IMR-90 (cell line): ENCODE data around the gene TBC1D9B. TPM values are rescaled to one million over a fixed set of nuclear protein-coding genes. Genes with fewer than 3 reads are reported as not detected.

ENCODE experiments used
- ATAC-seq: fragments of 200-7000 bp; cut with Tn5 transposase; 2 replicates; pipeline ENCODE4 v1.9.1; 2020; ENCODE audit warnings: low read depth, mild to moderate bottlenecking, moderate library complexity
- BruUV-seq: library from RNA; stranded (reverse); fragments of 400-500 nt; replicated peaks from 2 replicates; lab custom pipeline; 2021; lab: Mats Ljungman, UMichigan
- CTCF ChIA-PET: fragments of 300-600 bp; formaldehyde crosslinking; extraction: SDS; loops from one replicate; lab custom pipeline; 2021; ENCODE audit warnings: antibody characterized with exemption; lab: Yijun Ruan, JAX
- POLR2A ChIA-PET: fragments of 300-600 bp; sonication (Branson Sonifier 250); formaldehyde crosslinking; loops from one replicate; lab custom pipeline; 2022; ENCODE audit warnings: antibody characterized with exemption; ENCODE audit not compliant: unreplicated experiment; lab: Charles Lee
- DNase-seq: peaks from one replicate; pipeline ENCODE4 v3.0.0; 2013
- H2AFZ ChIP-seq: replicated peaks from 2 replicates; pipeline ENCODE3; 2013; ENCODE audit warnings: low read length, mild to moderate bottlenecking; ENCODE audit not compliant: poor library complexity
- H2AK5ac ChIP-seq: 2 replicates; pipeline ENCODE4 v1.6.1; 2013; ENCODE audit warnings: low read depth, low read length, inconsistent platforms
- H2AK9ac ChIP-seq: replicated peaks from 2 replicates; pipeline ENCODE3; 2013; ENCODE audit warnings: mild to moderate bottlenecking, low read depth, low read length, moderate library complexity; ENCODE audit not compliant: poor library complexity
- H2BK120ac ChIP-seq: 2 replicates; pipeline ENCODE4 v1.6.1; 2013; ENCODE audit warnings: low read depth, low read length, inconsistent platforms
- H2BK15ac ChIP-seq: 3 replicates; pipeline ENCODE4 v1.6.1; 2013; ENCODE audit warnings: low read depth, low read length, inconsistent platforms
- H2BK20ac ChIP-seq: 2 replicates; pipeline ENCODE4 v1.6.1; 2013; ENCODE audit warnings: low read depth, mild to moderate bottlenecking, inconsistent platforms, low read length, moderate library complexity
- H2BK5ac ChIP-seq: 2 replicates; pipeline ENCODE4 v1.6.1; 2013; ENCODE audit warnings: mild to moderate bottlenecking, low read depth, low read length, inconsistent platforms; ENCODE audit not compliant: poor library complexity, severe bottlenecking
- H3K14ac ChIP-seq: replicated peaks from 2 replicates; pipeline ENCODE4 v1.6.1; 2013; ENCODE audit warnings: low read depth, low read length, inconsistent platforms
- H3K18ac ChIP-seq: 2 replicates; pipeline ENCODE4 v1.6.1; 2013; ENCODE audit warnings: low read depth, low read length, control low read depth
- H3K23ac ChIP-seq: 2 replicates; pipeline ENCODE4 v1.6.1; 2013; ENCODE audit warnings: low read depth, low read length, inconsistent platforms
- H3K27ac ChIP-seq: 2 replicates; pipeline ENCODE4 v1.5.1; 2013; ENCODE audit warnings: mild to moderate bottlenecking, control low read depth, low read length; ENCODE audit not compliant: insufficient read depth
- H3K27me3 ChIP-seq: 2 replicates; pipeline ENCODE4 v1.6.1; 2013; ENCODE audit warnings: low read length; ENCODE audit not compliant: control insufficient read depth, insufficient read depth
- H3K36me3 ChIP-seq: 2 replicates; pipeline ENCODE4 v1.6.1; 2013; ENCODE audit warnings: low read length, mixed read lengths; ENCODE audit not compliant: control insufficient read depth, insufficient read depth
- H3K4ac ChIP-seq: 2 replicates; pipeline ENCODE4 v1.6.1; 2013; ENCODE audit warnings: low read depth, low read length, inconsistent platforms
- H3K4me1 ChIP-seq: 2 replicates; pipeline ENCODE4 v1.6.1; 2013; ENCODE audit warnings: low read length, mixed read lengths; ENCODE audit not compliant: control insufficient read depth, insufficient read depth
- H3K4me2 ChIP-seq: 2 replicates; pipeline ENCODE4 v1.6.1; 2013; ENCODE audit warnings: low read depth, mild to moderate bottlenecking, control low read depth, low read length, moderate library complexity
- H3K4me3 ChIP-seq: 2 replicates; pipeline ENCODE4 v1.5.1; 2013; ENCODE audit warnings: low read depth, mild to moderate bottlenecking, control low read depth, low read length, moderate library complexity; ENCODE audit not compliant: insufficient read depth
- H3K56ac ChIP-seq: 2 replicates; pipeline ENCODE4 v1.6.1; 2013; ENCODE audit warnings: low read length, inconsistent platforms; ENCODE audit not compliant: insufficient read depth; ENCODE audit errors: extremely low read depth
- H3K79me1 ChIP-seq, 2 experiments: 2 replicates each; pipeline ENCODE4 v1.6.1; 2013; ENCODE audit warnings: low read length in 2 of 2, inconsistent platforms in 1 of 2, low read depth in 1 of 2
- H3K9ac ChIP-seq: 2 replicates; pipeline ENCODE4 v1.6.1; 2013; ENCODE audit warnings: low read depth, low read length, control low read depth
- H3K9me1 ChIP-seq: 2 replicates; pipeline ENCODE4 v1.6.1; 2013; ENCODE audit warnings: low read length, inconsistent platforms; ENCODE audit not compliant: insufficient read depth
- H3K9me3 ChIP-seq: 2 replicates; pipeline ENCODE4 v1.6.1; 2013; ENCODE audit warnings: low read length; ENCODE audit not compliant: control insufficient read depth, insufficient read depth
- H4K20me1 ChIP-seq: 2 replicates; pipeline ENCODE4 v1.6.1; 2013; ENCODE audit warnings: low read length, inconsistent platforms; ENCODE audit not compliant: insufficient read depth
- H4K5ac ChIP-seq: 2 replicates; pipeline ENCODE4 v1.6.1; 2013; ENCODE audit warnings: mild to moderate bottlenecking, low read depth, low read length, control low read depth
- H4K8ac ChIP-seq, 2 experiments: 2 replicates each; pipeline ENCODE4 v1.6.1; 2013; ENCODE audit warnings: low read depth in 2 of 2, low read length in 2 of 2, control low read depth in 1 of 2, inconsistent platforms in 1 of 2
- H4K91ac ChIP-seq: 2 replicates; pipeline ENCODE4 v1.6.1; 2013; ENCODE audit warnings: low read depth, low read length, inconsistent platforms; ENCODE audit not compliant: insufficient read depth
- BHLHE40 ChIP-seq: fragments of 150-350 bp; IDR thresholded peaks from 2 replicates; pipeline ENCODE4 v1.6.1; 2016; ENCODE audit warnings: mild to moderate bottlenecking, low read depth, low read length
- CEBPB ChIP-seq: IDR thresholded peaks from 2 replicates; pipeline ENCODE4 v1.6.1; 2012; ENCODE audit warnings: low read depth, low read length, improper control_type of control experiment
- CTCF ChIP-seq: conservative IDR thresholded peaks from 2 replicates; pipeline ENCODE4 v1.5.1; 2012; ENCODE audit warnings: mild to moderate bottlenecking, low read depth, low read length, improper control_type of control experiment
- MAZ ChIP-seq: IDR thresholded peaks from 2 replicates; pipeline ENCODE4 v1.6.1; 2012; ENCODE audit warnings: low read depth, mild to moderate bottlenecking, low read length, improper control_type of control experiment, moderate library complexity, borderline replicate concordance
- NFE2L2 ChIP-seq: fragments of 150-350 bp; IDR thresholded peaks from 2 replicates; pipeline ENCODE4 v1.6.1; 2016; ENCODE audit warnings: low read depth, mild to moderate bottlenecking, low read length
- RAD21 ChIP-seq: IDR thresholded peaks from 2 replicates; pipeline ENCODE4 v1.6.1; 2012; ENCODE audit warnings: low read length, improper control_type of control experiment
- USF2 ChIP-seq: fragments of 150-350 bp; IDR thresholded peaks from 2 replicates; pipeline ENCODE4 v1.6.1; 2017; ENCODE audit warnings: mild to moderate bottlenecking, antibody characterized with exemption, low read length, low read depth
- WGBS, 2 experiments: methylation state at CpG; one replicate each; pipeline versions ENCODE4 v1.1.5 to v1.1.7; 2013; ENCODE audit warnings: missing lambda C conversion rate in 2 of 2; ENCODE audit not compliant: insufficient read length in 1 of 2; ENCODE audit errors: extremely low coverage in 2 of 2; 5-methylcytosine and 5-hydroxymethylcytosine counted together
- dilution Hi-C: fragments of 300-500 bp; cut with HindIII; formaldehyde crosslinking; loops from one replicate; pipeline ENCODE4 v1.14.3; 2018; ENCODE audit warnings: low sequenced_read_pairs; ENCODE audit not compliant: unreplicated experiment
- in situ Hi-C: fragments of 300-500 bp; cut with MboI; formaldehyde crosslinking; loops from 3 replicates; pipeline ENCODE4 v1.14.3; 2019; ENCODE audit warnings: low sequenced_read_pairs, inconsistent platforms, mixed read lengths
- intact Hi-C: fragments of 100-400 bp; cut with micrococcal nuclease; formaldehyde crosslinking; loops from 2 replicates; pipeline ENCODE4 v1.10.0; 2022
- polyA plus RNA-seq, 3 experiments: library from polyadenylated mRNA; depleted of rRNA; stranded (reverse); fragments of >200 nt; gene quantifications; 2 replicates each; pipeline ENCODE4 v1.2.3, GENCODE V29; 2012; ENCODE audit warnings: low replicate concordance in 1 of 3
- total RNA-seq: library from RNA; depleted of rRNA; stranded (reverse); fragments of >200 nt; gene quantifications from 2 replicates; pipeline ENCODE4 v1.2.3, GENCODE V29; 2012

TBC1D9B gene
- total and polyA plus RNA-seq, 2 of the 4 experiments (the other 2 are of a cell fraction): 58.6 to 78.1 TPM

GRCh38 chr5:179817890-179818745 lies 89.6 kb downstream of the TBC1D9B start (continued):
- no peak for TF ChIP-seq USF2

GRCh38 chr5:179817470-179817840 lies 90.2 kb downstream of the TBC1D9B start:
- H2BK120ac ChIP-seq: no peak overlapping the region
- POLR2A ChIA-PET: no interaction called here
- no peak overlapping the region for H2AK9ac ChIP-seq
- no peak overlapping the region for H3K14ac ChIP-seq
- H3K56ac ChIP-seq: no peak overlapping the region
- dilution Hi-C loops (no loop called here), intact Hi-C loops (no loop called here), in situ Hi-C loops (no loop called here)
- no peak overlapping the region for H4K91ac ChIP-seq
- no peak overlapping the region for H3K4ac ChIP-seq
- H3K36me3 ChIP-seq: peaks cover 15% of the 10 kb centered on the region
- no peak overlapping the region for H3K27ac ChIP-seq
- CTCF ChIA-PET: no interaction called here
- H3K4me1 ChIP-seq: peaks cover 23% of the 10 kb centered on the region
- H2BK15ac ChIP-seq: no peak overlapping the region; the same call in 2 of the 3 replicates
- TF ChIP-seq CEBPB: no peak
- TF ChIP-seq BHLHE40: no peak
- no peak for TF ChIP-seq MAZ
- no peak for TF ChIP-seq NFE2L2
- no peak for TF ChIP-seq CTCF
- TF ChIP-seq USF2: no peak
- no peak for TF ChIP-seq RAD21
- H3K27me3 ChIP-seq: no peaks in the 10 kb centered on the region
- H3K9me1 ChIP-seq: peaks cover 23% of the 10 kb centered on the region
- H4K5ac ChIP-seq: no peak overlapping the region
- DNase-seq (no peak), ATAC-seq (no peak)
- H2BK5ac ChIP-seq: no peak overlapping the region
- H2BK20ac ChIP-seq: no peak overlapping the region
- peaks cover 4 to 28% of the 10 kb centered on the region in 2 experiments for H3K79me1 ChIP-seq
- no peak overlapping the region for H3K4me3 ChIP-seq
- BruUV-seq: no TSS peak
- no peak overlapping the region for H2AFZ ChIP-seq
- no peak overlapping the region for H2AK5ac ChIP-seq
- H3K18ac ChIP-seq: no peak overlapping the region
- no peaks in the 10 kb centered on the region for H3K9me3 ChIP-seq
- peaks cover 18% of the 10 kb centered on the region for H4K20me1 ChIP-seq
- no peak overlapping the region for H3K23ac ChIP-seq
- no CpG with 5 or more reads among the region's 8 CpGs for WGBS, 2 experiments
- no peak overlapping the region for H3K9ac ChIP-seq
- H3K4me2 ChIP-seq: no peak overlapping the region
- no peak overlapping the region for H4K8ac ChIP-seq
